ENCODE measurements around the gene PRKCH. TPM values are rescaled to one million over a fixed set of nuclear protein-coding genes. Genes with fewer than 3 reads are reported as not detected.

PRKCH gene
- total RNA-seq, 6 experiments from 2014 or later, result 5.0 to 12.1 (median 8.8) TPM

DNA sequence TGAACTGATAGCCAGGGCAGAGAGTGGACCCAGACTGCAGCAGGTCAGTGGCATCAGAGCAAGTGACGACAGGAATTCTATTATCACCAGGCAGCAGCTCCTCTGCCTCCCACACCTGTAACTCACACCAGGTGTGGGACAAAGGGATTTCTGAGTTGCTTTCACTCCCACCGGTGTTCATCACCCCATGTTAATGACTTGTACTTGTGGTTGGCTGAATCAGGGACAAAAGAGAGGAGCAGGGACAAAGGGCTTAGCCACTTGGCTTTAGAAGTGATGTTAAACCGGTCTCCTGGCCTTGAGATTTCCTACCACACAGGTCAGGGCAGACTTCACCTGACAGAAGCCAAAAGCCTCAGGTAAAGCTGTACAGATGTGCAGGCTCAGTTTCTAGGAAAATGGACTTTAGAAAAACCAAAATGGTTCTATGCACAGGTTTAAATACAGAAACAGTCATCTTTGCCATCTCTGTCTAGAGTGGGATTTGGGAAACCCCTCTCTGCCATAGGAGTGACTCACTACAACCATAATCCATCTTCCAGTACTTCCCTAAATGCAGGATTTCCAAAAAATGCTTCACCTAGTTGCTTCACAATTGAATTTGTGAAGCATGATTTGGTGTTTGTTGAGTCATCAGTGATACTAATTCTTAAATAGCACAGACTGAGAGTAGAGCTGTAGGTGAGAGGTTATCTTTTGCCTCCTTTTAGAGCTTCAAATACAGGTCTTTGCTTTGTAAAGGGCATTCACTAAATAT lies 158.5 kb downstream of the PRKCH start:
- intact Hi-C loops (cut with DNase I), result loop anchor here in 1 of 2 donors (10.0 kb wide), 1 partner anchor 75 kb away; no protein-coding TSS in a partner anchor

DNA sequence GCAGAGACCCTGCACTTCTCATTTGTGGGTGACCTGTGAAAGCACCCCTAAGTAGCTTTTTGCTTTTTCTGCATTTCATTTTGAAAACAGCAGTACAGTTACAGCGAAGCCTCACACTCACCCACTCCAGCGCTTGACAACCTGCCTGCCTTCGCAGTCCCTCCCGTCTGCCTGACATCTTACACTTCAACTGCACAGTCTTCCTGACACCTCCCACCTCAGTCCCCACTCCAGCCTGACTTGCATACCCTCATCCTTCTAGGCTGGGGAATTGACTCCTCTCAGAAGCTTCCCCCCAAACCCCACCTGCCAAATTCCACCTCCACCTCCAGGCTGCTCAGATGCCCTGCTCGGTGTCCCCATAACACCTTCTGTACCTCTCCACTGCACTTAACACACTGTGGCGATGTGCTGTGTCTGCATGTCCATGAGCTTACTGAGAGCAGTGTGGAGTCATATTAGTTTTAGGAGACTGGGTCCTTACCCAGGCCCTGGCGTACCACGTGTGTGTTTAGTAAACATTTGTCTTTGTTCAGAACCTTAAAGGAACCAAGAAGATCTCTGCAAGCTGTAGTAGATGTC lies 159.4 kb downstream of the PRKCH start:
- Histone ChIP-seq H3K4me1 (peaks cover 2 to 26% (median 12%) of the 10 kb centered on the region in 4 donors), H3K9me3 (no peaks in the 10 kb centered on the region), H3K4me3 (no peak overlapping the region), H3K27me3 (no peaks in the 10 kb centered on the region), H3K36me3 (no peaks in the 10 kb centered on the region), H3K27ac (peak overlapping the region in 1 of 3 donors; percentile 89)
- intact Hi-C loops (cut with DNase I), result no loop called here
- ATAC-seq (no peak), DNase-seq (no peak)
- no peak for TF ChIP-seq POLR2A (IDR thresholded peaks at IDR 0.05)
- TF ChIP-seq, protein P1, sequence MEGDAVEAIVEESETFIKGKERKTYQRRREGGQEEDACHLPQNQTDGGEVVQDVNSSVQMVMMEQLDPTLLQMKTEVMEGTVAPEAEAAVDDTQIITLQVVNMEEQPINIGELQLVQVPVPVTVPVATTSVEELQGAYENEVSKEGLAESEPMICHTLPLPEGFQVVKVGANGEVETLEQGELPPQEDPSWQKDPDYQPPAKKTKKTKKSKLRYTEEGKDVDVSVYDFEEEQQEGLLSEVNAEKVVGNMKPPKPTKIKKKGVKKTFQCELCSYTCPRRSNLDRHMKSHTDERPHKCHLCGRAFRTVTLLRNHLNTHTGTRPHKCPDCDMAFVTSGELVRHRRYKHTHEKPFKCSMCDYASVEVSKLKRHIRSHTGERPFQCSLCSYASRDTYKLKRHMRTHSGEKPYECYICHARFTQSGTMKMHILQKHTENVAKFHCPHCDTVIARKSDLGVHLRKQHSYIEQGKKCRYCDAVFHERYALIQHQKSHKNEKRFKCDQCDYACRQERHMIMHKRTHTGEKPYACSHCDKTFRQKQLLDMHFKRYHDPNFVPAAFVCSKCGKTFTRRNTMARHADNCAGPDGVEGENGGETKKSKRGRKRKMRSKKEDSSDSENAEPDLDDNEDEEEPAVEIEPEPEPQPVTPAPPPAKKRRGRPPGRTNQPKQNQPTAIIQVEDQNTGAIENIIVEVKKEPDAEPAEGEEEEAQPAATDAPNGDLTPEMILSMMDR (IDR thresholded peaks at IDR 0.05), result no peak
- WGBS (ENCODE audit: insufficient coverage, low coverage, low lambda C conversion rate, missing lambda C conversion rate), result 78% methylated on average over 8 of the region's 8 CpGs

More for the DNA sequence above, 158.5 kb downstream of the PRKCH start:
- WGBS (ENCODE audit: insufficient coverage, low coverage, low lambda C conversion rate, missing lambda C conversion rate), result 94% methylated on average over 2 of the region's 3 CpGs
- peak in 1 of 4 donors; percentile 7 for ATAC-seq
- Histone ChIP-seq H3K36me3 (no peaks in the 10 kb centered on the region), H3K9me3 (no peaks in the 10 kb centered on the region), H3K27ac (peak overlapping the region in 1 of 3 donors; percentile 89), H3K4me1 (peaks cover 2 to 26% (median 12%) of the 10 kb centered on the region in 4 donors), H3K27me3 (no peaks in the 10 kb centered on the region), H3K4me3 (no peak overlapping the region)
- TF ChIP-seq POLR2A (IDR thresholded peaks at IDR 0.05), result no peak
- TF ChIP-seq, protein P1 (IDR thresholded peaks at IDR 0.05), result no peak
- DNase-seq, result no peak

DNA sequence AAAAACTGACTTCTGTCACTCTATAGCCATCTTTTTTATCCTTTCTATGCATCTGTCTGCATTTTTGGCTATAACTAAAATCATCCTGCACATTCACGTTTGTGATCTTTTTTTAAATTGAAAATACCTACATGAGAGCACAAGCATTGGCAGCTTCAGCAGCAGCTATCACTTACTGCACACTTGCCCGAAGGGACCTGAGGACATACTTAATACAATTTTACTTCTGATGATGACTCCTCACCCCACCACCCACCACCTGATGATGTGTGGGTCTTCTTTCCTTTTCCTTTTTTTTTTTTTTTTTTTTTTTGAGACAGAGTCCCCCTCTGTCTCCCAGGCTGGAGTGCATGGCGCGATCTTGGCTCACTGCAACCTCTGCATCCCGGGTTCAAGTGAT lies 160.3 kb downstream of the PRKCH start:
- Histone ChIP-seq H3K4me3 (no peak overlapping the region), H3K27me3 (no peaks in the 10 kb centered on the region), H3K27ac (no peak overlapping the region), H3K9me3 (no peaks in the 10 kb centered on the region), H3K4me1 (peaks cover 0 to 19% (median 11%) of the 10 kb centered on the region in 4 donors), H3K36me3 (no peaks in the 10 kb centered on the region)
- no peak for ATAC-seq
- intact Hi-C loops (cut with DNase I), result no loop called here
- WGBS (ENCODE audit: insufficient coverage, low coverage, low lambda C conversion rate, missing lambda C conversion rate), result 82% methylated on average over 5 of the region's 5 CpGs
- TF ChIP-seq, protein P1 (IDR thresholded peaks at IDR 0.05), result no peak
- no peak for TF ChIP-seq POLR2A (IDR thresholded peaks at IDR 0.05)
- no peak for DNase-seq

DNA sequence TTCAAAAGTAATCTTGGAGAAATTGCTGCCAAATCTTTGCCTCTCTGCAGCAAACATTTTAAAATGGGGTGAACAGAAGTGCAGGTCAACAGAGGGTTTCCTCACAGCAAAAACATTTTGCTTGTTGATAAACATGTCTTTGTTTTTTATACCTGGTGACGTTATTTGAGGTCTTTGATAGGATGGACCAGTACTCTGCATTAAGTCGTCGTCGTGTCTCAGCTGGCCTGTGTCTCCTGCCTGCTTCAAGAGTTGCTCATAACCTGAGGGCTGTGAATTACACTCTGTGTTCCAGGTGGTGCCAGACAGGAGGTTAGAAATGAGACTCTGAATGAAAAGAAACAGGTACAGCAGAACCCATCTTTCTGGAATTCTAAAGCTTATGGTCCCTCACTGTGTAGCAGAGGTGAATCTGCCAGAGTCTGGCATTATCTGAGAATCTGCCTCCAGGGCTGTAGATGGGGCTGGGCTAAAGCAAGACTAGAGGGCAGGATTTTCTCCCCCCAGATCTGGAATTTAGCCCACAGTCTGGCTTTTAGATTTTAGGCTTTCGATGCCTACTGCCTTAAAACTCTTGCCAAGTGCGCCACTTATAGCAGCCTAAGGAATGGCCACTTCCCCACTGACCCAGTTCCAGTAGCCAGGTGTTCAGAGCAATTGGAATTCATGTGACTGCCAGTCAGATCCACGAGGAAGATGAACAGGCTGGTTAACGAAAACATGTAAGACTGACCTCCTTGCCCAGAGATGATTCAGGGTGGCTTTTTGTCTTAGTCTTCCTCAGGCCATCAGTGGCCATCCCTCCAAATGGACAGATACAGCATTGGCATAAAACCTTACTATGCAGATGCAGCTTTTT lies 161.2 kb downstream of the PRKCH start:
- peak in 2 of 4 donors; percentile 7 to 41 for ATAC-seq
- H3K9me3 ChIP-seq, result no peaks in the 10 kb centered on the region
- no peaks in the 10 kb centered on the region for H3K36me3 ChIP-seq
- TF ChIP-seq, protein P1 (IDR thresholded peaks at IDR 0.05), result no peak
- TF ChIP-seq POLR2A (IDR thresholded peaks at IDR 0.05), result no peak
- WGBS (ENCODE audit: insufficient coverage, low coverage, low lambda C conversion rate, missing lambda C conversion rate), result 61% methylated on average over 8 of the region's 8 CpGs
- intact Hi-C loops (cut with DNase I), result no loop called here
- H3K27ac ChIP-seq, result peak overlapping the region in 2 of 3 donors; percentile 5 to 40
- DNase-seq, result no peak
- peaks cover 0 to 11% (median 8%) of the 10 kb centered on the region in 4 donors for H3K4me1 ChIP-seq
- no peak overlapping the region for H3K4me3 ChIP-seq
- H3K27me3 ChIP-seq, result no peaks in the 10 kb centered on the region
